Central memory CD8-positive, alpha-beta T cell (primary cell): ENCODE measurements around the gene LRCH4.

Source experiments
- ATAC-seq: fragments of 150-1000 bp; cut with Tn5 transposase; replicated peaks from 2 replicates; pipeline ENCODE4 v1.10.0; 2022; ENCODE audit warnings: mild to moderate bottlenecking, moderate FRiP score, moderate number of reproducible peaks; ENCODE audit not compliant: poor library complexity, severe bottlenecking; ENCODE audit errors: extremely low read depth
- DNase-seq, 2 donors: peaks; one replicate each; pipeline ENCODE4 v3.0.0; 2021; ENCODE audit warnings: low spot score in 2 of 2
- H3K27ac Mint-ChIP-seq: one replicate; pipeline ENCODE4 v1.8.0; 2022; ENCODE audit warnings: low read depth, mild to moderate bottlenecking, moderate library complexity, mixed read lengths
- H3K27me3 Mint-ChIP-seq: one replicate; pipeline ENCODE4 v1.8.0; 2022; ENCODE audit warnings: mixed read lengths
- H3K36me3 Mint-ChIP-seq: one replicate; pipeline ENCODE4 v1.8.0; 2022; ENCODE audit warnings: mild to moderate bottlenecking, moderate library complexity, mixed read lengths; ENCODE audit not compliant: insufficient read depth
- H3K4me1 Mint-ChIP-seq: one replicate; pipeline ENCODE4 v1.8.0; 2022; ENCODE audit warnings: mixed read lengths
- H3K4me3 Mint-ChIP-seq: one replicate; pipeline ENCODE4 v1.8.0; 2022; ENCODE audit warnings: mild to moderate bottlenecking, moderate library complexity, mixed read lengths
- H3K9me3 Mint-ChIP-seq: one replicate; pipeline ENCODE4 v1.8.0; 2022; ENCODE audit warnings: mixed read lengths

LRCH4 gene

GRCh38 chr7:100602889-100603725 lies 17.2 kb upstream of the LRCH4 start:
- H3K27me3 Mint-ChIP-seq, result no peaks in the 10 kb centered on the region
- ATAC-seq (no peak), DNase-seq (no peak)
- H3K27ac Mint-ChIP-seq, result peak overlapping the region; percentile 93
- H3K9me3 Mint-ChIP-seq, result no peaks in the 10 kb centered on the region
- peaks cover 17% of the 10 kb centered on the region for H3K4me1 Mint-ChIP-seq
- peak overlapping the region; percentile 85 for H3K4me3 Mint-ChIP-seq
- peaks cover 2% of the 10 kb centered on the region for H3K36me3 Mint-ChIP-seq

GRCh38 chr7:100600730-100601038 lies 14.8 kb upstream of the LRCH4 start:
- peaks cover 17% of the 10 kb centered on the region for H3K4me1 Mint-ChIP-seq
- H3K27me3 Mint-ChIP-seq, result no peaks in the 10 kb centered on the region
- no peak overlapping the region for H3K4me3 Mint-ChIP-seq
- no peak for ATAC-seq
- DNase-seq, result no peak
- H3K27ac Mint-ChIP-seq, result no peak overlapping the region
- H3K36me3 Mint-ChIP-seq, result no peaks in the 10 kb centered on the region
- no peaks in the 10 kb centered on the region for H3K9me3 Mint-ChIP-seq

GRCh38 chr7:100599911-100600729 lies 14.2 kb upstream of the LRCH4 start:
- Mint-ChIP-seq H3K4me3 (no peak overlapping the region), H3K27me3 (no peaks in the 10 kb centered on the region), H3K4me1 (peaks cover 11% of the 10 kb centered on the region), H3K9me3 (no peaks in the 10 kb centered on the region), H3K27ac (no peak overlapping the region), H3K36me3 (no peaks in the 10 kb centered on the region)
- DNase-seq (no peak), ATAC-seq (no peak)

- Mint-ChIP-seq H3K9me3 (no peaks in the 10 kb centered on the region), H3K36me3 (no peaks in the 10 kb centered on the region), H3K27ac (no peak overlapping the region), H3K27me3 (no peaks in the 10 kb centered on the region), H3K4me1 (peaks cover 2% of the 10 kb centered on the region), H3K4me3 (no peak overlapping the region)
- DNase-seq (no peak), ATAC-seq (no peak)
Measured at GRCh38 chr7:100598425-100598824, 12.5 kb upstream of the LRCH4 start.

GRCh38 chr7:100595188-100595587 lies 9.3 kb upstream of the LRCH4 start:
- H3K4me1 Mint-ChIP-seq, result no peaks in the 10 kb centered on the region
- no peaks in the 10 kb centered on the region for H3K36me3 Mint-ChIP-seq
- no peak for ATAC-seq
- no peaks in the 10 kb centered on the region for H3K9me3 Mint-ChIP-seq
- H3K27me3 Mint-ChIP-seq, result peaks cover 16% of the 10 kb centered on the region
- DNase-seq, result no peak
- no peak overlapping the region for H3K4me3 Mint-ChIP-seq
- no peak overlapping the region for H3K27ac Mint-ChIP-seq

GRCh38 chr7:100591596-100591995 lies 5.7 kb upstream of the LRCH4 start:
- ATAC-seq, result no peak

GRCh38 chr7:100590077-100590737 lies 4.3 kb upstream of the LRCH4 start:
- H3K4me3 Mint-ChIP-seq, result no peak overlapping the region
- peaks cover 9% of the 10 kb centered on the region for H3K4me1 Mint-ChIP-seq
- no peak for ATAC-seq
- peaks cover 9% of the 10 kb centered on the region for H3K36me3 Mint-ChIP-seq
- DNase-seq, result no peak
- no peak overlapping the region for H3K27ac Mint-ChIP-seq
- H3K27me3 Mint-ChIP-seq, result peaks cover 21% of the 10 kb centered on the region
- no peaks in the 10 kb centered on the region for H3K9me3 Mint-ChIP-seq

More at GRCh38 chr7:100591596-100591995, 5.7 kb upstream of the LRCH4 start:
- no peak for DNase-seq
- Mint-ChIP-seq H3K4me1 (peaks cover 2% of the 10 kb centered on the region), H3K9me3 (no peaks in the 10 kb centered on the region), H3K27ac (no peak overlapping the region), H3K27me3 (peaks cover 21% of the 10 kb centered on the region), H3K4me3 (no peak overlapping the region), H3K36me3 (no peaks in the 10 kb centered on the region)

GRCh38 chr7:100589341-100589947 lies 3.5 kb upstream of the LRCH4 start:
- Mint-ChIP-seq H3K27ac (no peak overlapping the region), H3K36me3 (peaks cover 10% of the 10 kb centered on the region), H3K4me1 (peaks cover 17% of the 10 kb centered on the region), H3K4me3 (no peak overlapping the region), H3K27me3 (peaks cover 21% of the 10 kb centered on the region), H3K9me3 (no peaks in the 10 kb centered on the region)
- ATAC-seq (no peak), DNase-seq (no peak)

- peaks cover 27% of the 10 kb centered on the region for H3K4me1 Mint-ChIP-seq
- peak overlapping the region; percentile 45 for H3K4me3 Mint-ChIP-seq
- H3K27me3 Mint-ChIP-seq, result peaks cover 21% of the 10 kb centered on the region
- ATAC-seq, result no peak
- H3K36me3 Mint-ChIP-seq, result peaks cover 13% of the 10 kb centered on the region
- DNase-seq, result no peak
- H3K27ac Mint-ChIP-seq, result no peak overlapping the region
- H3K9me3 Mint-ChIP-seq, result no peaks in the 10 kb centered on the region
Measured at GRCh38 chr7:100588438-100588837, 2.5 kb upstream of the LRCH4 start.

GRCh38 chr7:100586266-100587025 lies 517 bp upstream of the LRCH4 start, which contains the start of gene FBXO24:
FBXO24 (plus strand) TSS chr7:100586328; CDS start chr7:100586626, 298 bp downstream.
- ATAC-seq (peak; percentile 84), DNase-seq (peak; percentile 96 to 99)
- Mint-ChIP-seq H3K27me3 (peaks cover 13% of the 10 kb centered on the region), H3K36me3 (peaks cover 18% of the 10 kb centered on the region), H3K9me3 (no peaks in the 10 kb centered on the region), H3K4me3 (peak within 1 kb of the TSS; percentile 97), H3K27ac (peak within 1 kb of the TSS; percentile 97), H3K4me1 (peaks cover 31% of the 10 kb centered on the region)

GRCh38 chr7:100584683-100585510 lies 1.0 kb downstream of the LRCH4 start:
- H3K4me1 Mint-ChIP-seq, result peaks cover 31% of the 10 kb centered on the region
- peak overlapping the region; percentile 97 for H3K4me3 Mint-ChIP-seq
- peak overlapping the region; percentile 97 for H3K27ac Mint-ChIP-seq
- H3K36me3 Mint-ChIP-seq, result peaks cover 18% of the 10 kb centered on the region
- ATAC-seq (no peak), DNase-seq (no peak)
- H3K27me3 Mint-ChIP-seq, result peaks cover 3% of the 10 kb centered on the region
- no peaks in the 10 kb centered on the region for H3K9me3 Mint-ChIP-seq
